Measurements from ENCODE around the gene DCANP1. TPM values are rescaled to one million over a fixed set of nuclear protein-coding genes. Genes with fewer than 3 reads are reported as not detected.
A peak's percentile ranks its signal among the peaks of the same experiment; 100 is the strongest.

The DCANP1 gene
- total RNA-seq, 1 experiment from 2014 or later = not detected

DNA sequence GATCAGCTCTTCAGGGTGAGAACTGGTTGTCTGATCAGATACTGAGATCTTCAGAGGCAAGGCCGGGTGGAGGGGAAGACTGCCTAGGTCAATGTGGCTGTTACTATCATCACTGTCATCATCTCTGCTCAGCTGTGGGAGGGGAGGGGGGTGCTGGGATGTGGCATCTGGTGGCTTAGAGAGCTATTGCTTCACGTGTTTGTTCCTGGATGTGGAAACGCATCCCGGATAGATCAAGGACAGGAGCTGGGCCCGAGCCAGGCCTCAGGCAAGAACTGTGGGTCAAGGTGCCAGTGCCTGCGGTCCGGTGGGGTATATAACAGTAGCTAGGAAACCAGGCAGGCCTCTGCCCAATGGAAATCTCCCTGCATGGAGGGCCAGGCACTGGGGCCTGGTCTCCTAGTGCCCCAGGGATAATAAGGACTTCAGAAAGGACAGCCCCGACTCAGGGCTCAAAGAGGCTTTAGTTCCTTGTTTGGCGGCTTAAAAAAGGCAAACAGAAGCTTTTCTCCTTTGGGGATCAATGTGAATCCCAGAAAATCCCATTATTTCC is 35.3 kb upstream of the DCANP1 start:
- no peak overlapping the region for H3K27ac Mint-ChIP-seq
- ChIA-PET POLR2A (no interaction called here), CTCF (interaction anchor here (1.0 to 1.8 kb wide), 2 partner anchors 16 to 72 kb away, joined by 4 to 16 read pairs; no protein-coding TSS in a partner anchor)
- ATAC-seq (no peak), DNase-seq (ENCODE audit: low spot score) (no peak)
- H3K4me3 Mint-ChIP-seq = no peak overlapping the region
- H3K9me3 Mint-ChIP-seq = no peaks in the 10 kb centered on the region
- TF ChIP-seq GABPB1 (CRISPR knock-in tag; IDR thresholded peaks at IDR 0.05) = peak; percentile 90
- TF ChIP-seq TP53 (CRISPR knock-in tag; IDR thresholded peaks at IDR 0.05) = no peak
- H3K36me3 Mint-ChIP-seq = no peaks in the 10 kb centered on the region
- H3K27me3 Mint-ChIP-seq (ENCODE audit: low read depth) = peaks cover 28% of the 10 kb centered on the region
- H3K4me1 Mint-ChIP-seq = peaks cover 38% of the 10 kb centered on the region

DNA sequence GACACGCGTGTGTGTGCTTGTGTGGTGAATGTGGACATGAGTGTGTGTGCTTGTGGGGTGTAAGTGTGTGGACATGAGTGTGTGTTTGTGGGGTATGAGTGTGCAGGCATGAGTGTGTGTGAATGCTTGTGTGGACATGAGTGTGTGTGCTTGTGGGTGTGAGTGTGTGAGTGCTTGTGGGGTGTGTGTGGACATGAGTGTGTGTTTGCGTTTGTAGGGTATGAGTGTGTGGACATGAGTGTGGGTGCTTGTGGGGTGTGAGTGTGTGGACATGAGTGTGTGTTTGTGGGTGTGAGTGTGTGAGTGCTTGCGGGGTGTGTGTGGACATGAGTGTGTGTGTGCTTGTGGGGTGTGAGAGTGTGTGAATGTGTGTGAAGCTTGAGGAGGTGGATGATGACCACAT is 34.8 kb upstream of the DCANP1 start:
- CTCF ChIA-PET = interaction anchor here (1.0 to 1.8 kb wide), 2 partner anchors 16 to 73 kb away, joined by 4 to 16 read pairs; no protein-coding TSS in a partner anchor
- ATAC-seq = no peak

DNA sequence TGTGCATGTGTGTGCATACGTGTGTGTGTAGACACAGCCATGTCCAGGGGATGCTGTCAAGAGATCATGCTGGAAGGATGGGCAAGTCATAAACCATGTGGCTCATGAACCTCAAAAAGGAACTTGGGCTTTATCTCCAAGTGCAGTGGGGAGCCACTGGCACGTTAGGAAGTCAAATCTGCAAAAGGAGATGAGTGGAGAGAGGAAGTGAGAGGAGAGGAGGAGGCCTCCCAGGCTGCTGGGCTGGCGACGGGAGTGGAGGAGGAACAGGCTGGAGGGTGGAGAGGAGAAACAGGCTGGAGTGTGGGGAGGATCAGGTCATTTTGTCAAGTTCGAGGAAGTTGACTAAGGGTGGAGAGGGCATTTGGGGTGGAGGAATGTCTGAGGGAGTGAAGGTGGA is 34.2 kb upstream of the DCANP1 start:
- peaks cover 46% of the 10 kb centered on the region for H3K4me1 Mint-ChIP-seq
- ChIA-PET CTCF (interaction anchor here (1.8 kb wide), 1 partner anchor 15 kb away, joined by 16 read pairs; no protein-coding TSS in a partner anchor), POLR2A (no interaction called here)
- H3K9me3 Mint-ChIP-seq = no peaks in the 10 kb centered on the region
- ATAC-seq = no peak
- no peaks in the 10 kb centered on the region for H3K36me3 Mint-ChIP-seq
- no peak for TF ChIP-seq GRHL2 (CRISPR knock-in tag; IDR thresholded peaks at IDR 0.05; ENCODE audit: insufficient replicate concordance, severe bottlenecking)
- TF ChIP-seq JUN (CRISPR knock-in tag; IDR thresholded peaks at IDR 0.05) = no peak
- no peak for TF ChIP-seq CREB1 (CRISPR knock-in tag; IDR thresholded peaks at IDR 0.05)
- TF ChIP-seq, protein P1, sequence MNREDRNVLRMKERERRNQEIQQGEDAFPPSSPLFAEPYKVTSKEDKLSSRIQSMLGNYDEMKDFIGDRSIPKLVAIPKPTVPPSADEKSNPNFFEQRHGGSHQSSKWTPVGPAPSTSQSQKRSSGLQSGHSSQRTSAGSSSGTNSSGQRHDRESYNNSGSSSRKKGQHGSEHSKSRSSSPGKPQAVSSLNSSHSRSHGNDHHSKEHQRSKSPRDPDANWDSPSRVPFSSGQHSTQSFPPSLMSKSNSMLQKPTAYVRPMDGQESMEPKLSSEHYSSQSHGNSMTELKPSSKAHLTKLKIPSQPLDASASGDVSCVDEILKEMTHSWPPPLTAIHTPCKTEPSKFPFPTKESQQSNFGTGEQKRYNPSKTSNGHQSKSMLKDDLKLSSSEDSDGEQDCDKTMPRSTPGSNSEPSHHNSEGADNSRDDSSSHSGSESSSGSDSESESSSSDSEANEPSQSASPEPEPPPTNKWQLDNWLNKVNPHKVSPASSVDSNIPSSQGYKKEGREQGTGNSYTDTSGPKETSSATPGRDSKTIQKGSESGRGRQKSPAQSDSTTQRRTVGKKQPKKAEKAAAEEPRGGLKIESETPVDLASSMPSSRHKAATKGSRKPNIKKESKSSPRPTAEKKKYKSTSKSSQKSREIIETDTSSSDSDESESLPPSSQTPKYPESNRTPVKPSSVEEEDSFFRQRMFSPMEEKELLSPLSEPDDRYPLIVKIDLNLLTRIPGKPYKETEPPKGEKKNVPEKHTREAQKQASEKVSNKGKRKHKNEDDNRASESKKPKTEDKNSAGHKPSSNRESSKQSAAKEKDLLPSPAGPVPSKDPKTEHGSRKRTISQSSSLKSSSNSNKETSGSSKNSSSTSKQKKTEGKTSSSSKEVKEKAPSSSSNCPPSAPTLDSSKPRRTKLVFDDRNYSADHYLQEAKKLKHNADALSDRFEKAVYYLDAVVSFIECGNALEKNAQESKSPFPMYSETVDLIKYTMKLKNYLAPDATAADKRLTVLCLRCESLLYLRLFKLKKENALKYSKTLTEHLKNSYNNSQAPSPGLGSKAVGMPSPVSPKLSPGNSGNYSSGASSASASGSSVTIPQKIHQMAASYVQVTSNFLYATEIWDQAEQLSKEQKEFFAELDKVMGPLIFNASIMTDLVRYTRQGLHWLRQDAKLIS (CRISPR knock-in tag; IDR thresholded peaks at IDR 0.05; ENCODE audit: borderline replicate concordance) = no peak
- peaks cover 36% of the 10 kb centered on the region for H3K27me3 Mint-ChIP-seq (ENCODE audit: low read depth)
- no peak overlapping the region for H3K4me3 Mint-ChIP-seq
- H3K27ac Mint-ChIP-seq = no peak overlapping the region
- no peak for DNase-seq (ENCODE audit: low spot score)

More for the DNA sequence above, 34.8 kb upstream of the DCANP1 start:
- no peak for DNase-seq (ENCODE audit: low spot score)
- Mint-ChIP-seq H3K4me1 (peaks cover 41% of the 10 kb centered on the region), H3K27me3 (ENCODE audit: low read depth) (peaks cover 30% of the 10 kb centered on the region), H3K27ac (no peak overlapping the region), H3K4me3 (no peak overlapping the region), H3K9me3 (no peaks in the 10 kb centered on the region), H3K36me3 (no peaks in the 10 kb centered on the region)
- no peak for TF ChIP-seq CREM (CRISPR knock-in tag; IDR thresholded peaks at IDR 0.05)
- TF ChIP-seq, protein P2, sequence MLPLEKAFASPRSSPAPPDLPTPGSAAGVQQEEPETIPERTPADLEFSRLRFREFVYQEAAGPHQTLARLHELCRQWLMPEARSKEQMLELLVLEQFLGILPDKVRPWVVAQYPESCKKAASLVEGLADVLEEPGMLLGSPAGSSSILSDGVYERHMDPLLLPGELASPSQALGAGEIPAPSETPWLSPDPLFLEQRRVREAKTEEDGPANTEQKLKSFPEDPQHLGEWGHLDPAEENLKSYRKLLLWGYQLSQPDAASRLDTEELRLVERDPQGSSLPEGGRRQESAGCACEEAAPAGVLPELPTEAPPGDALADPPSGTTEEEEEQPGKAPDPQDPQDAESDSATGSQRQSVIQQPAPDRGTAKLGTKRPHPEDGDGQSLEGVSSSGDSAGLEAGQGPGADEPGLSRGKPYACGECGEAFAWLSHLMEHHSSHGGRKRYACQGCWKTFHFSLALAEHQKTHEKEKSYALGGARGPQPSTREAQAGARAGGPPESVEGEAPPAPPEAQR (CRISPR knock-in tag; IDR thresholded peaks at IDR 0.05) = no peak
- no peak for TF ChIP-seq ETV6 (CRISPR knock-in tag; IDR thresholded peaks at IDR 0.05)
- no peak for TF ChIP-seq ZNF121 (CRISPR knock-in tag; IDR thresholded peaks at IDR 0.05)
- no peak for TF ChIP-seq NFYB (CRISPR knock-in tag; conservative IDR thresholded peaks at IDR 0.05; ENCODE audit: low read depth)
- no peak for TF ChIP-seq RORB (CRISPR knock-in tag; IDR thresholded peaks at IDR 0.05)
- TF ChIP-seq, protein P3, sequence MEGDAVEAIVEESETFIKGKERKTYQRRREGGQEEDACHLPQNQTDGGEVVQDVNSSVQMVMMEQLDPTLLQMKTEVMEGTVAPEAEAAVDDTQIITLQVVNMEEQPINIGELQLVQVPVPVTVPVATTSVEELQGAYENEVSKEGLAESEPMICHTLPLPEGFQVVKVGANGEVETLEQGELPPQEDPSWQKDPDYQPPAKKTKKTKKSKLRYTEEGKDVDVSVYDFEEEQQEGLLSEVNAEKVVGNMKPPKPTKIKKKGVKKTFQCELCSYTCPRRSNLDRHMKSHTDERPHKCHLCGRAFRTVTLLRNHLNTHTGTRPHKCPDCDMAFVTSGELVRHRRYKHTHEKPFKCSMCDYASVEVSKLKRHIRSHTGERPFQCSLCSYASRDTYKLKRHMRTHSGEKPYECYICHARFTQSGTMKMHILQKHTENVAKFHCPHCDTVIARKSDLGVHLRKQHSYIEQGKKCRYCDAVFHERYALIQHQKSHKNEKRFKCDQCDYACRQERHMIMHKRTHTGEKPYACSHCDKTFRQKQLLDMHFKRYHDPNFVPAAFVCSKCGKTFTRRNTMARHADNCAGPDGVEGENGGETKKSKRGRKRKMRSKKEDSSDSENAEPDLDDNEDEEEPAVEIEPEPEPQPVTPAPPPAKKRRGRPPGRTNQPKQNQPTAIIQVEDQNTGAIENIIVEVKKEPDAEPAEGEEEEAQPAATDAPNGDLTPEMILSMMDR (IDR thresholded peaks at IDR 0.05) = no peak
- TF ChIP-seq, protein P4, sequence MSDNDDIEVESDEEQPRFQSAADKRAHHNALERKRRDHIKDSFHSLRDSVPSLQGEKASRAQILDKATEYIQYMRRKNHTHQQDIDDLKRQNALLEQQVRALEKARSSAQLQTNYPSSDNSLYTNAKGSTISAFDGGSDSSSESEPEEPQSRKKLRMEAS (CRISPR knock-in tag; IDR thresholded peaks at IDR 0.05) = no peak
- TF ChIP-seq, protein P5, sequence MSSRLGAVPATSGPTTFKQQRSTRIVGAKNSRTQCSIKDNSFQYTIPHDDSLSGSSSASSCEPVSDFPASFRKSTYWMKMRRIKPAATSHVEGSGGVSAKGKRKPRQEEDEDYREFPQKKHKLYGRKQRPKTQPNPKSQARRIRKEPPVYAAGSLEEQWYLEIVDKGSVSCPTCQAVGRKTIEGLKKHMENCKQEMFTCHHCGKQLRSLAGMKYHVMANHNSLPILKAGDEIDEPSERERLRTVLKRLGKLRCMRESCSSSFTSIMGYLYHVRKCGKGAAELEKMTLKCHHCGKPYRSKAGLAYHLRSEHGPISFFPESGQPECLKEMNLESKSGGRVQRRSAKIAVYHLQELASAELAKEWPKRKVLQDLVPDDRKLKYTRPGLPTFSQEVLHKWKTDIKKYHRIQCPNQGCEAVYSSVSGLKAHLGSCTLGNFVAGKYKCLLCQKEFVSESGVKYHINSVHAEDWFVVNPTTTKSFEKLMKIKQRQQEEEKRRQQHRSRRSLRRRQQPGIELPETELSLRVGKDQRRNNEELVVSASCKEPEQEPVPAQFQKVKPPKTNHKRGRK (CRISPR knock-in tag; IDR thresholded peaks at IDR 0.05; ENCODE audit: borderline replicate concordance) = no peak
- TF ChIP-seq, protein P6, sequence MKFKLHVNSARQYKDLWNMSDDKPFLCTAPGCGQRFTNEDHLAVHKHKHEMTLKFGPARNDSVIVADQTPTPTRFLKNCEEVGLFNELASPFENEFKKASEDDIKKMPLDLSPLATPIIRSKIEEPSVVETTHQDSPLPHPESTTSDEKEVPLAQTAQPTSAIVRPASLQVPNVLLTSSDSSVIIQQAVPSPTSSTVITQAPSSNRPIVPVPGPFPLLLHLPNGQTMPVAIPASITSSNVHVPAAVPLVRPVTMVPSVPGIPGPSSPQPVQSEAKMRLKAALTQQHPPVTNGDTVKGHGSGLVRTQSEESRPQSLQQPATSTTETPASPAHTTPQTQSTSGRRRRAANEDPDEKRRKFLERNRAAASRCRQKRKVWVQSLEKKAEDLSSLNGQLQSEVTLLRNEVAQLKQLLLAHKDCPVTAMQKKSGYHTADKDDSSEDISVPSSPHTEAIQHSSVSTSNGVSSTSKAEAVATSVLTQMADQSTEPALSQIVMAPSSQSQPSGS (CRISPR knock-in tag; IDR thresholded peaks at IDR 0.05; ENCODE audit: borderline replicate concordance, low read depth) = no peak
- no peak for TF ChIP-seq GTF2I (CRISPR knock-in tag; conservative IDR thresholded peaks at IDR 0.05)
- POLR2A ChIA-PET = no interaction called here

All from WTC11 (cell line).